CD4-positive, alpha-beta T cell treated with Interleukin-17A for 4 hours (primary cell): ENCODE data around the gene FA2H.
"Not testable (repeated sequence)": the region's sequence is repeated elsewhere in the genome, so short reads cannot be mapped to it uniquely, and the experiment has no call there.

ENCODE experiments used
- DNase-seq: peaks from one replicate; pipeline ENCODE4 v3.0.0-alpha.2; 2020; ENCODE audit warnings: mixed read lengths

Gene FA2H

GRCh38 chr16:74774223-74775139 lies at the start of gene FA2H:
Gene FA2H, minus strand, starts transcription at chr16:74774820. Its CDS starts 65 bp downstream, at chr16:74774755.
- peak; percentile 71 for DNase-seq

- DNase-seq = no peak
Measured at GRCh38 chr16:74817851-74818250, 43.2 kb upstream of the FA2H start.

GRCh38 chr16:74813109-74813641 lies 38.6 kb upstream of the FA2H start:
- peak; percentile 79 for DNase-seq

GRCh38 chr16:74811911-74812310 lies 37.3 kb upstream of the FA2H start:
- no peak for DNase-seq

GRCh38 chr16:74811216-74811615 lies 36.6 kb upstream of the FA2H start:
- DNase-seq = not testable (repeated sequence)

GRCh38 chr16:74807052-74807646 lies 32.5 kb upstream of the FA2H start:
- no peak for DNase-seq

GRCh38 chr16:74800216-74800871 lies 25.7 kb upstream of the FA2H start:
- no peak for DNase-seq

- DNase-seq = no peak
Measured at GRCh38 chr16:74797414-74797813, 22.8 kb upstream of the FA2H start.

- no peak for DNase-seq
Measured at GRCh38 chr16:74795104-74795503, 20.5 kb upstream of the FA2H start.

- no peak for DNase-seq
Measured at GRCh38 chr16:74794668-74795067, 20.0 kb upstream of the FA2H start.

- DNase-seq = no peak
Measured at GRCh38 chr16:74793571-74793970, 19.0 kb upstream of the FA2H start.

GRCh38 chr16:74792225-74792624 lies 17.6 kb upstream of the FA2H start:
- no peak for DNase-seq

GRCh38 chr16:74791749-74792148 lies 17.1 kb upstream of the FA2H start:
- DNase-seq = not testable (repeated sequence)

- no peak for DNase-seq
Measured at GRCh38 chr16:74788108-74788507, 13.5 kb upstream of the FA2H start.

GRCh38 chr16:74785031-74785430 lies 10.4 kb upstream of the FA2H start:
- DNase-seq = no peak

- DNase-seq = no peak
Measured at GRCh38 chr16:74778646-74779045, 4.0 kb upstream of the FA2H start.

- no peak for DNase-seq
Measured at GRCh38 chr16:74776926-74777325, 2.3 kb upstream of the FA2H start.

GRCh38 chr16:74775255-74775654 lies 635 bp upstream of the FA2H start:
- no peak for DNase-seq

- no peak for DNase-seq
Measured at GRCh38 chr16:74773446-74774222, 986 bp downstream of the FA2H start.

- no peak for DNase-seq
Measured at GRCh38 chr16:74771656-74772315, 2.8 kb downstream of the FA2H start.

- no peak for DNase-seq
Measured at GRCh38 chr16:74770831-74771526, 3.6 kb downstream of the FA2H start.
